Natural killer cell treated with Interleukin-12 subunit alpha and Interleukin-12 subunit beta and Interleukin-15 and Interleukin-18, amount 100 ng/mL, for 72 hours (primary cell): ENCODE measurements around the gene TFDP2. TPM values are rescaled to one million over a fixed set of nuclear protein-coding genes. Genes with fewer than 3 reads are reported as not detected.
A peak's percentile ranks its signal among the peaks of the same experiment; 100 is the strongest.
"Not testable (repeated sequence)": the region's sequence is repeated elsewhere in the genome, so short reads cannot be mapped to it uniquely, and the experiment has no call there.

ENCODE experiments used
- ATAC-seq, 2 donors: fragments of 150-1000 bp; cut with Tn5 transposase in 1 of 2; sonication (Bioruptor Pico), chemical (Tn5 transposase) in 1 of 2; 2 replicates each; pipeline ENCODE4 v1.10.0; 2021
- DNase-seq: peaks from one replicate; pipeline ENCODE4 v3.0.0; 2022; ENCODE audit warnings: low spot score
- H3K27ac Mint-ChIP-seq, 2 donors: 1 replicate in 1 of 2; 2 replicates in 1 of 2; pipeline ENCODE4 v1.8.0; 2022; ENCODE audit warnings: mixed read lengths in 2 of 2, mild to moderate bottlenecking in 1 of 2, moderate library complexity in 1 of 2
- H3K27me3 Mint-ChIP-seq, 2 donors: 1 replicate in 1 of 2; 2 replicates in 1 of 2; pipeline ENCODE4 v1.8.0; 2022; ENCODE audit warnings: mixed read lengths in 2 of 2
- H3K36me3 Mint-ChIP-seq: one replicate; pipeline ENCODE4 v1.8.0; 2022; ENCODE audit warnings: mixed read lengths
- H3K4me1 Mint-ChIP-seq, 2 donors: 1 replicate in 1 of 2; 2 replicates in 1 of 2; pipeline ENCODE4 v1.8.0; 2022; ENCODE audit warnings: low read depth in 2 of 2, mixed read lengths in 2 of 2, mild to moderate bottlenecking in 1 of 2
- H3K4me3 Mint-ChIP-seq: one replicate; pipeline ENCODE4 v1.8.0; 2022; ENCODE audit warnings: mixed read lengths
- H3K9me3 Mint-ChIP-seq: 2 replicates; pipeline ENCODE4 v1.8.0; 2022; ENCODE audit warnings: mixed read lengths
- total RNA-seq, 2 donors: library from RNA; stranded (reverse); gene quantifications; one replicate each; pipeline ENCODE4 v1.2.3, GENCODE V29; 2022

TFDP2 gene
- total RNA-seq, 2 donors from 2014 or later = 37.1 to 47.8 TPM

DNA sequence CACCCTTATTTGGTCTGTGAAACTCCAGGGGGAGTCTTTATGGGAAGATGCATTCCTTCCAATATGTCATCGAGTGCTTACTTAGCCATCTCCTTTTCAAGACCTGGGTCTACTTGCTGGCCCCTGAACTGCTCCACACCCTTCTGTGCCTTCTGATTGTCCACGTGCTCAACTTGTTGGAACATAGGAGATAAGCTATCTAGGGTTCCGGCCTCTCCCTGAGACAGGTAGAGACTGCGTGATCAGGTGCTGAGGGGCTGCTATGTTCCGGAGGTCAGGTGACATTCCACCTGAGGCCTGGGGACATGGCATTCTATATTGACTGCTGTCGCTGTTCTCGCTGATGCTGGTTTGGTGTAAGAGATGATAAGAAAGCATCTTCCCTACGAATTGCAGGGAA lies 207.3 kb downstream of the TFDP2 start:
- Mint-ChIP-seq H3K4me3 (no peak overlapping the region), H3K36me3 (no peaks in the 10 kb centered on the region), H3K9me3 (no peaks in the 10 kb centered on the region), H3K27me3 (no peaks in the 10 kb centered on the region), H3K27ac (peak overlapping the region in 1 of 2 donors; percentile 33), H3K4me1 (peaks cover 5 to 15% of the 10 kb centered on the region in 2 donors)
- ATAC-seq (no peak), DNase-seq (no peak)

GRCh38 chr3:141941093-141941492 lies 208.3 kb downstream of the TFDP2 start:
- no peaks in the 10 kb centered on the region for H3K9me3 Mint-ChIP-seq
- peaks cover 5 to 15% of the 10 kb centered on the region in 2 donors for H3K4me1 Mint-ChIP-seq
- DNase-seq (no peak), ATAC-seq (no peak)
- H3K27ac Mint-ChIP-seq = peak overlapping the region in 1 of 2 donors; percentile 33
- H3K36me3 Mint-ChIP-seq = no peaks in the 10 kb centered on the region
- H3K27me3 Mint-ChIP-seq = no peaks in the 10 kb centered on the region
- H3K4me3 Mint-ChIP-seq = no peak overlapping the region

GRCh38 chr3:141940194-141940776 lies 209.1 kb downstream of the TFDP2 start:
- peaks cover 5 to 15% of the 10 kb centered on the region in 2 donors for H3K4me1 Mint-ChIP-seq
- DNase-seq = no peak
- no peak overlapping the region for H3K4me3 Mint-ChIP-seq
- H3K9me3 Mint-ChIP-seq = no peaks in the 10 kb centered on the region
- peak overlapping the region in 1 of 2 donors; percentile 33 for H3K27ac Mint-ChIP-seq
- no peaks in the 10 kb centered on the region for H3K36me3 Mint-ChIP-seq
- peak in 1 of 2 donors; percentile 33 for ATAC-seq
- no peaks in the 10 kb centered on the region for H3K27me3 Mint-ChIP-seq

- Mint-ChIP-seq H3K36me3 (no peaks in the 10 kb centered on the region), H3K4me1 (peaks cover 5 to 15% of the 10 kb centered on the region in 2 donors), H3K27ac (peak overlapping the region in 1 of 2 donors; percentile 33), H3K27me3 (no peaks in the 10 kb centered on the region), H3K4me3 (no peak overlapping the region), H3K9me3 (no peaks in the 10 kb centered on the region)
- DNase-seq = no peak
- no peak for ATAC-seq
Measured at GRCh38 chr3:141939759-141940158, 209.6 kb downstream of the TFDP2 start.

DNA sequence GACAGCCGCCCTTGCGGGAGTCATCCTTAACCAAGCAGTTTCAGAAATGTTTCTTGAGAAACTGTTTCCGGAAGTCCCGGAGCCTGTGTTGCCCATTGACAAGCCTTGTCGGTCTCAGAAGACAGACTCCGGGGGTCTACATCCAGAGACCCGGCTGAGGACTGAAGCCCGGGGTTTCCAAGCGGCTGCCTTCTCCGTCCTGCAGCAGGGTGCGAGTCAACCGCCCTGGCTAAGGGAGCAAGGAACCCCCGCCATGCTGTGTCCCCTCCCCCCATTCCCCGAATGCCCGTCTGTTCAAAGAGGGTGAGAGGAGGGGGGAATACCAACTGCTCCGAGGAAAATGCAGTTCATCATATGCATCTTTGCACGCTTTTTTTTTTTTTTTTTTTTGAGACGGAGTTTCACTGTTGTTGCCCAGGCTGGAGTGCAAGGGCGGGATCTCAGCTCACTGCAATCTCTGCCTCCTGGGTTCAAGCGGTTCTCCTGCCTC lies 211.3 kb downstream of the TFDP2 start:
- DNase-seq (no peak), ATAC-seq (no peak)
- Mint-ChIP-seq H3K27me3 (no peaks in the 10 kb centered on the region), H3K36me3 (no peaks in the 10 kb centered on the region), H3K4me1 (peaks cover 5 to 15% of the 10 kb centered on the region in 2 donors), H3K4me3 (no peak overlapping the region), H3K9me3 (no peaks in the 10 kb centered on the region), H3K27ac (peak overlapping the region in 1 of 2 donors; percentile 25)

DNA sequence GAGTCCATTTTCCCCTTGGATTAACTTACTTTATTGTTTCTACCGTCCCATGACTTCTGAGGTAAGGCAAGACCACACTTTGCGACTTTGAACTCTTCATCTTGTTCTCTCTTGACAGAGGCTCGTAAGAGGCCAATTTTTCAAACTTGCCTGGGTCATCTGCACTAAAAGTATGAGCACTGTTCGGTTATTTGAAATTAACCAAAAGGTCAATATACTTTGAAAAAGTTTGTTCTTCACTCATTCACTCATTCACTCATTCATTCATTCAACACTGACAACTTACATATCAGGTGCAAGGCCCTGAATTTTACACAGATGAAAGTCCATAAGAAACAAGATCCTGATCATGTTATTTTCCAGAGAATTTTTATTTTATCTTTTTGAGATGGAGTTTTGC lies 215.0 kb downstream of the TFDP2 start:
- DNase-seq = no peak
- Mint-ChIP-seq H3K27ac (no peak overlapping the region), H3K9me3 (no peaks in the 10 kb centered on the region)

GRCh38 chr3:141933421-141934300 lies 215.7 kb downstream of the TFDP2 start:
- no peaks in the 10 kb centered on the region for H3K9me3 Mint-ChIP-seq
- no peak overlapping the region for H3K27ac Mint-ChIP-seq
- peaks cover 0 to 2% of the 10 kb centered on the region in 2 donors for H3K4me1 Mint-ChIP-seq
- no peaks in the 10 kb centered on the region for H3K27me3 Mint-ChIP-seq
- no peaks in the 10 kb centered on the region for H3K36me3 Mint-ChIP-seq
- no peak for ATAC-seq
- no peak overlapping the region for H3K4me3 Mint-ChIP-seq
- DNase-seq = no peak

More for the DNA sequence above, 215.0 kb downstream of the TFDP2 start:
- no peaks in the 10 kb centered on the region for H3K36me3 Mint-ChIP-seq
- peaks cover 0 to 2% of the 10 kb centered on the region in 2 donors for H3K4me1 Mint-ChIP-seq
- H3K4me3 Mint-ChIP-seq = no peak overlapping the region
- ATAC-seq = no peak
- no peaks in the 10 kb centered on the region for H3K27me3 Mint-ChIP-seq

DNA sequence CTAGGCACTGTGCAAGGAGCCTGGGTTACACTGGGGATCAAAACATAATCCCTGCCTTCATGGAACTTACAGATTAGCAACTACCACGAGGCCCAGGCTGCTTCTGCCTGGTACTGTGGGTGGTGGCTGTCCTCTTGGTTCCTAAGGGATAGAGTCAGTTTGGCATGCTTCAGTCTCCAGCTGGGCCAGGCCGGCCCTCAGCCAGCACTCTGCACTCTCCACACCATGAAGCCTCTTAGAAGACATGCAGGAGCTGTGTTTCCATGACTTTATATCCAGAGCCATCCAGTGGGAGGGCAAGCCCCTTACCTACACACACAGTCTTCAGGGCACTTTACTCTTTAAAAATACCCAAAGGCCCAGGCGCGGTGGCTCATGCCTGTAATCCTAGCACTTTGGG lies 218.5 kb downstream of the TFDP2 start:
- no peak for DNase-seq

GRCh38 chr3:141929341-141929995 lies 219.9 kb downstream of the TFDP2 start:
- Mint-ChIP-seq H3K36me3 (peaks cover 11% of the 10 kb centered on the region), H3K9me3 (no peaks in the 10 kb centered on the region), H3K4me3 (no peak overlapping the region), H3K4me1 (no peaks in the 10 kb centered on the region), H3K27ac (peak overlapping the region; percentile 33 to 63), H3K27me3 (no peaks in the 10 kb centered on the region)
- peak in 1 of 2 donors; percentile 5 for ATAC-seq
- no peak for DNase-seq

More for the DNA sequence above, 218.5 kb downstream of the TFDP2 start:
- Mint-ChIP-seq H3K4me3 (no peak overlapping the region), H3K4me1 (no peaks in the 10 kb centered on the region), H3K27me3 (no peaks in the 10 kb centered on the region), H3K36me3 (peaks cover 11% of the 10 kb centered on the region), H3K27ac (no peak overlapping the region), H3K9me3 (no peaks in the 10 kb centered on the region)
- peak in 1 of 2 donors; percentile 5 for ATAC-seq

DNA sequence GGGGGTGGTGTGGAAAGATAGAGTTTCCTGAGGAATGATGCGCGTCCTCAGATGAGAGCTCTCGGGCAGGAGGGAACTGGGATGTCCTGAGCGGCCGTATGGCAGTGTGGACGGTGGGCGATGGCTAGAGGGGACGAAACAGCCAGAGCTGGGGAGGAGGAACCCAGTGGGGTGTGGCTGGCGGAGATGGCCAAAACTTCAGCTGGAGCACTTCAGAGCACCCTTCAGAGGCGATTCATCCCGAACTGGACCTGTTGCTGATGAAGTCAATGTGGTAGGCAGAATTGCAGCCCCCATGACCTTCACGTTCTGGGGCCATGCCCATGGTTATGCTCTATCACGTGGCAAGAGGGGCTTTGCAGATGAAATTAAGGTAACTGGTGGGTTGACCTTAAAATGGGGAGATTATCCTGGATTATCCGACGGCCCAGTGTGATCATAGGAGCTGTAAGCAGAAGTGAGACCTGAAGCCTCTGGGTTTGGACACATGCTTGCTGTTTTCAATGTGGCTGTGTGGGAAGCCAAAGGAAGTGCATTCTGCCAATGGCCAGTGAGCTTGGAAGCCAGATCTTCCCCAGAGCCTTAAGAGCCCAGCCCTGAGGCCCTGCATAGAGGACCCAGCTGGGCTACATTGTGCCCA lies 220.6 kb downstream of the TFDP2 start:
- Mint-ChIP-seq H3K4me3 (no peak overlapping the region), H3K27ac (peak overlapping the region; percentile 33 to 63), H3K27me3 (no peaks in the 10 kb centered on the region), H3K4me1 (no peaks in the 10 kb centered on the region), H3K36me3 (peaks cover 11% of the 10 kb centered on the region), H3K9me3 (no peaks in the 10 kb centered on the region)
- DNase-seq = no peak
- no peak for ATAC-seq

- no peak overlapping the region for H3K27ac Mint-ChIP-seq
- ATAC-seq = no peak
- no peaks in the 10 kb centered on the region for H3K4me1 Mint-ChIP-seq
- no peak overlapping the region for H3K4me3 Mint-ChIP-seq
- H3K27me3 Mint-ChIP-seq = no peaks in the 10 kb centered on the region
- peaks cover 11% of the 10 kb centered on the region for H3K36me3 Mint-ChIP-seq
- no peak for DNase-seq
- no peaks in the 10 kb centered on the region for H3K9me3 Mint-ChIP-seq
Measured at GRCh38 chr3:141926929-141927328, 222.4 kb downstream of the TFDP2 start.

GRCh38 chr3:141925677-141926076 lies 223.7 kb downstream of the TFDP2 start:
- ATAC-seq, DNase-seq, H3K4me1 Mint-ChIP-seq, H3K27ac Mint-ChIP-seq, H3K27me3 Mint-ChIP-seq, H3K4me3 Mint-ChIP-seq, H3K9me3 Mint-ChIP-seq: not testable (repeated sequence)
- H3K36me3 Mint-ChIP-seq = peaks cover 18% of the 10 kb centered on the region

DNA sequence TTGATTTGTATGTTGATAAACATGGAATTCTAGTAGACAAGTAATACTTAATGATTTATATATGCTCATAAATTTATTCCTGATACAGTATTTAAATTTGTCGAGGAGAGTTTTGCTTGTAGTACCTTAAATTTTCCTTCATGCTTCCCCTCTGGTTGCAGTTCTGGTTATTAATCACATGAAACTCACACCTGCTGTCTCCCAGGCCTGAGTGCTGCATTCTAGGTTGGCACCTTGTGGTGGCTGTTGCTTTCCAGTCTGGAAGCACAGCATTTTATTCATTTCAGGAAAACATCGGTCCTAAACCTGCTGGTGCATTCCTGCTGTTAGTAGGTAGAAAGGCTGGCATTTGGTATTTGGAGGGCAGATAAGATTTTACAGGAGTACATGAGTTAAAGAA lies 228.0 kb downstream of the TFDP2 start:
- Mint-ChIP-seq H3K27ac (no peak overlapping the region), H3K36me3 (peaks cover 9% of the 10 kb centered on the region)
- ATAC-seq = no peak

More for the DNA sequence above, 228.0 kb downstream of the TFDP2 start:
- no peak for DNase-seq
- H3K9me3 Mint-ChIP-seq = no peaks in the 10 kb centered on the region
- H3K4me3 Mint-ChIP-seq = no peak overlapping the region
- no peaks in the 10 kb centered on the region for H3K4me1 Mint-ChIP-seq
- H3K27me3 Mint-ChIP-seq = no peaks in the 10 kb centered on the region
